ENCODE measurements around the gene GIPC1.

DNA sequence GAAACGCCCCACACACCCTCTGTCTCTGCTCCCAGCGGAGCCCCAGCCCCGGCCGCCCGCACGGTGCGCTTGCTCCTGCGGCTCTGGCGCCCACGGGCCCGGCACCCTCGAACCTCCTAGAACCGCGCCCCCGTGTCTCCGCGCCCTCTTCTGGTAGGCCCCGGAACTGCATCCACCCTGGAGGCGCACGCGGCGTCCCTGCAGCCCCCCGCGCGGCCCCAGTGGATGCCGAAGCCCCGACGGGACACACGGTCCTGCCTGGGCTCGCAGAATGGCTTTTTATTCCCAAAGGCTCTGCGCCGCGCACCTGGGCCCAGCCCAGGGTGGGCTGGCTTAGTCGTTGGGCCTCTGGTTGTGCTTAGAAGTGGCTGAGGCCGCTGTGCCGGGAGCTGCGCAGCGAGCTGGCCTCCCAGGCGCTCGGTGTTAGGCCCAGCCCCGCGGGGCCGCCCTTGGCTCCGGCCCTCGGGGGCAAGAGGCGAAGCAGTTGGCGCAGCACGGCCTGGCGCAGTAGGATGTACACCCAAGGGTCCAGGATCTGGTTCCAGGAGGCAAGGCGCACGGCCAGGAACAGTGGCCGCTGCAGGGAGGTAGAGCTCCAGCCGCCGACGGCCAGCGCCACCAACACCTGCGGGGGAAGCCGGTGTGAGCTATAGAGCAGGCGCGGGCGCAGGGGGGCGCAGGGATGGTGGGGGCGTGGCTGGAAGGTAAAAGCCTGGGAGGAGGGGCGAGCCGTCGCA is 23.6 kb downstream of the GIPC1 start:
- TF ChIP-seq CTCF (conservative IDR thresholded peaks at IDR 0.05; ENCODE audit: low read depth, low read length) (peak; percentile 74), POLR2A (IDR thresholded peaks at IDR 0.05; ENCODE audit: low read depth, low read length) (no peak), MXI1 (IDR thresholded peaks at IDR 0.05; ENCODE audit: borderline replicate concordance, low read depth, low read length) (no peak), RAD21 (IDR thresholded peaks at IDR 0.05; ENCODE audit: low read length) (peak; percentile 51), MAZ (IDR thresholded peaks at IDR 0.05; ENCODE audit: borderline replicate concordance, low read depth, low read length) (no peak), CEBPB (IDR thresholded peaks at IDR 0.05; ENCODE audit: low read depth, low read length) (no peak), SMC3 (IDR thresholded peaks at IDR 0.05; ENCODE audit: low read depth, low read length) (peak; percentile 43), RFX5 (IDR thresholded peaks at IDR 0.05; ENCODE audit: low read depth, low read length) (no peak), MAFK (IDR thresholded peaks at IDR 0.05; ENCODE audit: low read depth, low read length) (no peak)
- TF ChIP-seq, protein P1, sequence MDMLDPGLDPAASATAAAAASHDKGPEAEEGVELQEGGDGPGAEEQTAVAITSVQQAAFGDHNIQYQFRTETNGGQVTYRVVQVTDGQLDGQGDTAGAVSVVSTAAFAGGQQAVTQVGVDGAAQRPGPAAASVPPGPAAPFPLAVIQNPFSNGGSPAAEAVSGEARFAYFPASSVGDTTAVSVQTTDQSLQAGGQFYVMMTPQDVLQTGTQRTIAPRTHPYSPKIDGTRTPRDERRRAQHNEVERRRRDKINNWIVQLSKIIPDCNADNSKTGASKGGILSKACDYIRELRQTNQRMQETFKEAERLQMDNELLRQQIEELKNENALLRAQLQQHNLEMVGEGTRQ (IDR thresholded peaks at IDR 0.05; ENCODE audit: low read depth, low read length): no peak
